CD4-positive, alpha-beta memory T cell (primary cell): ENCODE data around the gene PCGF3. TPM values are rescaled to one million over a fixed set of nuclear protein-coding genes. Genes with fewer than 3 reads are reported as not detected.
"Not testable (repeated sequence)": the region's sequence is repeated elsewhere in the genome, so short reads cannot be mapped to it uniquely, and the experiment has no call there.

Source experiments
- CTCF ChIA-PET: fragments of 350-600 bp; sonication (Branson Sonifier 250); formaldehyde crosslinking; loops from one replicate; lab custom pipeline; 2021; ENCODE audit warnings: inconsistent platforms; ENCODE audit not compliant: partially characterized antibody; lab: Charles Lee
- POLR2A ChIA-PET: fragments of 350-600 bp; sonication (Branson Sonifier 250); formaldehyde crosslinking; loops from one replicate; lab custom pipeline; 2021; ENCODE audit not compliant: partially characterized antibody; lab: Charles Lee
- DNase-seq, 5 donors: peaks; one replicate each; pipeline versions ENCODE4 v3.0.0 to v3.0.0-alpha.2; 2020 to 2022; ENCODE audit warnings: mixed read lengths in 1 of 5
- H3K27ac ChIP-seq: one replicate; pipeline ENCODE4 v1.7.0; 2013; ENCODE audit warnings: low read depth, low read length
- H3K27me3 ChIP-seq: 2 replicates; pipeline ENCODE4 v1.7.0; 2013; ENCODE audit warnings: mild to moderate bottlenecking, low read length, moderate library complexity; ENCODE audit not compliant: insufficient read depth
- H3K36me3 ChIP-seq: 2 replicates; pipeline ENCODE4 v1.7.0; 2013; ENCODE audit warnings: mild to moderate bottlenecking, low read length, moderate library complexity; ENCODE audit not compliant: insufficient read depth
- H3K4me1 ChIP-seq: 2 replicates; pipeline ENCODE4 v1.7.0; 2013; ENCODE audit warnings: mild to moderate bottlenecking, low read length, moderate library complexity; ENCODE audit not compliant: insufficient read depth
- H3K4me3 ChIP-seq, 2 donors: one replicate each; pipeline ENCODE4 v1.7.0; 2013; ENCODE audit warnings: low read length in 2 of 2, mild to moderate bottlenecking in 1 of 2
- H3K9me3 ChIP-seq, 2 donors: one replicate each; pipeline ENCODE4 v1.7.0; 2013; ENCODE audit warnings: low read length in 2 of 2, control low read depth in 1 of 2; ENCODE audit not compliant: control insufficient read depth in 1 of 2
- H3K27ac Mint-ChIP-seq, 7 donors: one replicate each; pipeline ENCODE4 v1.8.0; 2020 to 2021; ENCODE audit warnings: mixed read lengths in 7 of 7, mild to moderate bottlenecking in 6 of 7, inconsistent platforms in 3 of 7, moderate library complexity in 3 of 7
- H3K27me3 Mint-ChIP-seq, 2 donors: one replicate each; pipeline ENCODE4 v1.8.0; 2020 to 2021; ENCODE audit warnings: mixed read lengths in 2 of 2
- H3K36me3 Mint-ChIP-seq, 2 donors: one replicate each; pipeline ENCODE4 v1.8.0; 2020 to 2021; ENCODE audit warnings: mixed read lengths in 2 of 2, inconsistent platforms in 1 of 2, mild to moderate bottlenecking in 1 of 2
- H3K4me1 Mint-ChIP-seq, 4 donors: one replicate each; pipeline ENCODE4 v1.8.0; 2020 to 2021; ENCODE audit warnings: mixed read lengths in 4 of 4, mild to moderate bottlenecking in 1 of 4
- H3K4me3 Mint-ChIP-seq, 8 donors: one replicate each; pipeline ENCODE4 v1.8.0; 2020 to 2021; ENCODE audit warnings: mixed read lengths in 8 of 8, mild to moderate bottlenecking in 7 of 8, moderate library complexity in 6 of 8, inconsistent platforms in 3 of 8
- H3K9me3 Mint-ChIP-seq, 8 donors: one replicate each; pipeline ENCODE4 v1.8.0; 2020 to 2021; ENCODE audit warnings: mixed read lengths in 8 of 8, mild to moderate bottlenecking in 5 of 8, inconsistent platforms in 3 of 8, moderate library complexity in 1 of 8
- intact Hi-C: fragments of 100-400 bp; cut with micrococcal nuclease; formaldehyde crosslinking; loops from one replicate; pipeline ENCODE4 v1.15.1; 2023
- polyA plus RNA-seq, 2 donors: library from polyadenylated mRNA; unstranded; fragments of 300-500 nt; fragmentation: Illumina TruSeq; gene quantifications; one replicate each; pipeline ENCODE4 v1.2.3, GENCODE V29; 2021
- total RNA-seq, 2 experiments: library from RNA; stranded (reverse); gene quantifications; one replicate each; pipeline ENCODE4 v1.2.3, GENCODE V29; 2021

PCGF3 gene
- total and polyA plus RNA-seq, 4 experiments from 2014 or later, result 2.9 to 73.8 (median 35.6) TPM

DNA sequence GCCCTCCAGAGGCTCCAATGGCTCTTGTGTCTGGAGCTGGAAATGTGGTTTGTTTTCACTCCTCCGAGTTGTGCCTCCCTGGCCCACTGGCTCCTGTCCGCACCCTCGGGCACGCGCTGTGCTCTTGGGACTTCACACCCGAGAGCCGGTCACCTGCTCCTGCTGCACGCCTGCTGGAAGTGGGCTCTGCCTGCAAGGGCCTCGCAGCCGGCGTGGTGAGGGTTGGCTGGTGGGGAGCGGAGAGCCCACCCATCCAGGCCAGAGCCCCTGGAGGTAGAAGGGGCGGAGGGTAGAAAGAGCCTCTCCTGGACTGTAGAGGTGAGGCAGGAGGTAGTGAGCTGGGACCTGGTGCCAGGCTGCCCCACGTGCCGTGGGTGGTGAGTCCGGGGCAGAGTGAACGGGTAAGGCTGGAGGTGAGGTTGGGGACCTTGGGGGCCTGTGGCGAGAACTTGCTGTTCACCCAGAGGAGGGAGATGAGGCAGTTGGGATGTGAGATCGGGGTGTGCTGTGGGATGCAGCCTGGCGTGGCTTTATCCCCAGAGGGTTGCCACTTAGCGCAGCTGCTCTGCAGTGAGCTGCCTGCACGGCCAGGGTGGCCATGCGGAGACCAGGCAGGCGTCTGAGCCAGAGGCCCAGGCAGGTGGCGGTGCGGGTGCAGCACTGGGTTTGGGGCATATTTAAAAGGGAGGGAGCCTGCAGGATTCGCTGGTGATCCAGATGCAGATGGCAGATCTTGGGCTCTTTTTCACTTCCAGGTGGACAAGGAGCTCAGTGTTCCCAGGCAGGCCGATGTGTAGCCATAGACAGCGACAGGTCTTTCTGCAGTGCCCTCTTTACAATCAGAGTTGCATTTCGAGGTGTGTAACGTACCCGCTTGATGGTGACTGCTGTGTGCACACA, 48.8 kb downstream of the PCGF3 start:
- Histone ChIP-seq H3K27ac (no peak overlapping the region), H3K27me3 (no peaks in the 10 kb centered on the region), H3K4me1 (no peaks in the 10 kb centered on the region), H3K9me3 (no peaks in the 10 kb centered on the region), H3K4me3 (no peak overlapping the region), H3K36me3 (peaks cover 10% of the 10 kb centered on the region)
- H3K27me3 Mint-ChIP-seq, result no peaks in the 10 kb centered on the region
- DNase-seq, result no peak
- peaks cover 0 to 4% (median 0%) of the 10 kb centered on the region in 8 donors for H3K9me3 Mint-ChIP-seq
- CTCF ChIA-PET, result interaction anchor here (0.7 to 1.7 kb wide), 3 partner anchors 12 to 14 kb away, joined by 3 to 6 read pairs (median 5); no protein-coding TSS in a partner anchor
- no peak overlapping the region for H3K4me3 Mint-ChIP-seq
- peaks cover 7 to 22% of the 10 kb centered on the region in 2 donors for H3K36me3 Mint-ChIP-seq
- POLR2A ChIA-PET, result interaction anchor here (0.5 kb wide), 1 partner anchor 27 kb away, joined by 3 read pairs; no protein-coding TSS in a partner anchor
- H3K27ac Mint-ChIP-seq, result peak overlapping the region in 2 of 7 donors; percentile 12 to 35
- intact Hi-C loops, result no loop called here
- H3K4me1 Mint-ChIP-seq, result peaks cover 0 to 7% (median 3%) of the 10 kb centered on the region in 4 donors

- Mint-ChIP-seq H3K4me1 (peaks cover 9 to 26% (median 14%) of the 10 kb centered on the region in 4 donors), H3K4me3 (no peak overlapping the region), H3K27me3 (no peaks in the 10 kb centered on the region), H3K36me3 (peaks cover 20 to 26% of the 10 kb centered on the region in 2 donors), H3K27ac (no peak overlapping the region), H3K9me3 (peaks cover 0 to 5% (median 0%) of the 10 kb centered on the region in 8 donors)
- H3K4me3 ChIP-seq, result no peak overlapping the region
- no peaks in the 10 kb centered on the region for H3K27me3 ChIP-seq
- ChIA-PET POLR2A (interaction anchor here (0.7 to 1.4 kb wide), 2 partner anchors 8 to 24 kb away, joined by 3 to 4 read pairs; no protein-coding TSS in a partner anchor), CTCF (interaction anchor here (1.7 to 1.9 kb wide), 2 partner anchors 14 to 15 kb away, joined by 8 read pairs; no protein-coding TSS in a partner anchor)
- H3K4me1 ChIP-seq, result peaks cover 4% of the 10 kb centered on the region
- intact Hi-C loops, result no loop called here
- H3K9me3 ChIP-seq, result no peaks in the 10 kb centered on the region
- DNase-seq, result no peak
- peaks cover 13% of the 10 kb centered on the region for H3K36me3 ChIP-seq
- H3K27ac ChIP-seq, result no peak overlapping the region
These were observed 51.5 kb downstream of the PCGF3 start for GRCh38 chr4:757111-757510.

DNA sequence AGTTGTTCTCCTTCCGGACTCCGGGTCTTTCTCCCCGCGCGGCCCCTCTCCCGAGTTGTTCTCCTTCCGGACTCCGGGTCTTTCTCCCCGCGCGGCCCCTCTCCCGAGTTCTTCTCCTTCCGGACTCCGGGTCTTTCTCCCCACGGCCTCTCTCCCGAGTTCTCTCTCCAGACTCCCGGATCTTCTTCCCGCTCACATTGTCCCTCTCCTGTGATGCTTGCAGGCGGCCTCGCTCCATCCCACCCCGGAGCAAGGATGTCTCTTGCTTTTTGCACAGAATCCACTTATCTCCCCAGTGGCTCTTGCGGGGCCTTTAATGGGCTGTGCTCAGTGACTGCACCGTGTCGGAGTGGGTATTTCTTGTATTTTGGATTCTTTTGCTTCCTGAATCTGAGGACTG, 54.2 kb downstream of the PCGF3 start:
- H3K4me1 Mint-ChIP-seq, result peaks cover 18 to 44% (median 29%) of the 10 kb centered on the region in 4 donors
- H3K4me3 ChIP-seq, H3K27me3 Mint-ChIP-seq, H3K27ac ChIP-seq, H3K27me3 ChIP-seq, H3K9me3 ChIP-seq, CTCF ChIA-PET, intact Hi-C loops, H3K9me3 Mint-ChIP-seq, POLR2A ChIA-PET, DNase-seq: not testable (repeated sequence)
- peak overlapping the region in 4 of 7 donors; percentile 0 to 86 (median 22) for H3K27ac Mint-ChIP-seq
- H3K36me3 ChIP-seq, result peaks cover 13% of the 10 kb centered on the region
- H3K4me1 ChIP-seq, result peaks cover 13% of the 10 kb centered on the region
- peak overlapping the region in 1 of 8 donors; percentile 46 for H3K4me3 Mint-ChIP-seq
- peaks cover 23 to 35% of the 10 kb centered on the region in 2 donors for H3K36me3 Mint-ChIP-seq

DNA sequence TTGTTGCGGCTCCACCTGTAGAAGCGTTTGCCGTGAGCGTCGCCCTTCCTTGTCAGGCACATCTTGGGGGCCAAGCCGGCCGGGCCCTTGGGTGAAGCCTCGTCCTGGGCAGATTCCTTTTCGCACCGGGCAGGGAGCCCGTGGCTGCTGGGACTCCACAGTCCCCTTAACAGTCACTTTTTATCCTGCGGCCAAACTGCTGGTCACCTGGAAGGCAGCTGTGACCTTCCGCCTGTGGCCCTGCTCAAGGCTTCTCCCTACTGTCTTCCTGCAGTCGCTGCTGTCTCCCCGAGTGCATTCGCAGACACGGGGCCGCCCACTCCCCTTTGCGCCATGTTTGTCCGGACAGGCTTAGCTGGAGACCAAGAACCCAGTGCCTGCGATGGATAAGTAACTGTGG, 55.0 kb downstream of the PCGF3 start:
- no peaks in the 10 kb centered on the region for H3K9me3 ChIP-seq
- intact Hi-C loops, result no loop called here
- H3K27me3 ChIP-seq, result no peaks in the 10 kb centered on the region
- H3K36me3 Mint-ChIP-seq, result peaks cover 22 to 31% of the 10 kb centered on the region in 2 donors
- H3K4me3 ChIP-seq, result no peak overlapping the region
- no peak overlapping the region for H3K4me3 Mint-ChIP-seq
- no peaks in the 10 kb centered on the region for H3K27me3 Mint-ChIP-seq
- H3K9me3 Mint-ChIP-seq, result peaks cover 0 to 5% (median 0%) of the 10 kb centered on the region in 8 donors
- H3K27ac ChIP-seq, result no peak overlapping the region
- H3K36me3 ChIP-seq, result peaks cover 13% of the 10 kb centered on the region
- DNase-seq, result no peak
- ChIA-PET POLR2A (no interaction called here), CTCF (interaction anchor here (0.6 kb wide), 1 partner anchor 49 kb away, joined by 3 read pairs; no protein-coding TSS in a partner anchor)
- peak overlapping the region in 1 of 7 donors; percentile 57 for H3K27ac Mint-ChIP-seq
- H3K4me1 ChIP-seq, result peaks cover 13% of the 10 kb centered on the region
- peaks cover 20 to 48% (median 28%) of the 10 kb centered on the region in 4 donors for H3K4me1 Mint-ChIP-seq

DNA sequence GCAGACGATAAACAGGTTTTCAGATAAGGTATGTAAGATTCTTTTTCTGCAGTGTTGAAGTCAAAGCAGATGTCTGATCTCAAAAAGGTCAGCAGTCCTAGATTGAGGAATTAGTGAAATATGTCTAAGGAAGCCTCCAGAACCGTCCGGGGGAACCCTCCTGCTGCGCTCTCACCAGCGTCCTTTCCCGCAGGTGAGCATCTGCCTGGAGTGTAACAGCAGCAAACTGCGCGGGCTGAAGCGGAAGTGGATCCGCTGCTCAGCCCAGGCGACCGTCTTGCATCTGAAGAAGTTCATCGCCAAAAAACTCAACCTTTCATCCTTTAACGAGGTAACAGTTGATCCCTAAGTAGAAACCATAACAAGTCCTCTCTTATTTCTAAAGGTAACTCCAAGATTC, 55.5 kb downstream of the PCGF3 start:
- Mint-ChIP-seq H3K36me3 (peaks cover 25 to 35% of the 10 kb centered on the region in 2 donors), H3K4me1 (peaks cover 20 to 49% (median 28%) of the 10 kb centered on the region in 4 donors), H3K27me3 (no peaks in the 10 kb centered on the region), H3K27ac (peak overlapping the region in 2 of 7 donors; percentile 48 to 92), H3K4me3 (no peak overlapping the region), H3K9me3 (peaks cover 0 to 5% (median 0%) of the 10 kb centered on the region in 8 donors)
- Histone ChIP-seq H3K36me3 (peaks cover 13% of the 10 kb centered on the region), H3K27ac (no peak overlapping the region), H3K27me3 (no peaks in the 10 kb centered on the region), H3K4me3 (no peak overlapping the region), H3K4me1 (peaks cover 13% of the 10 kb centered on the region), H3K9me3 (no peaks in the 10 kb centered on the region)
- intact Hi-C loops, result no loop called here
- ChIA-PET CTCF (interaction anchor here (0.6 kb wide), 1 partner anchor 49 kb away, joined by 3 read pairs; no protein-coding TSS in a partner anchor), POLR2A (no interaction called here)
- no peak for DNase-seq

DNA sequence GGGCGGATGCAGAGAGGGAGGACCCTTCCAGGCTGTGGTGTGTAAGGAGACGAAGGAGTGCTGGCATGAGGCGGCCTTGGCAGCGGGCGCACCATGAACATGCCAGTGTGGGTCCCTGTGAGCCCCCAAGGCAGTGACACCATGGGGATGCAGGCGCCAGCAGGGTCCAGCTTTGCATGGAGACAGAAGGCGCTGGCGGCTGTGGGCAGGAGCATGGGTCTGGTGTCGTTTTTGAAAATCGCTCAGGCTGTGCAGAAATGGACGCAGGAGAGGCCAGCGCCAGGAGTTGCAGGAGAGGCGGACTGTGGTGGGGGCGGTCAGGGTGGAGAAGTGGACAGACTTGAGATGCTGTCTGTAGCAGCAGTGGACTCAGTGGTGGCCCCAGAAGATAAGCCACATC, 56.1 kb downstream of the PCGF3 start:
- Histone ChIP-seq H3K4me1 (peaks cover 13% of the 10 kb centered on the region), H3K4me3 (no peak overlapping the region), H3K36me3 (peaks cover 13% of the 10 kb centered on the region), H3K27me3 (no peaks in the 10 kb centered on the region), H3K27ac (no peak overlapping the region), H3K9me3 (no peaks in the 10 kb centered on the region)
- intact Hi-C loops, result no loop called here
- peaks cover 0 to 6% (median 0%) of the 10 kb centered on the region in 8 donors for H3K9me3 Mint-ChIP-seq
- ChIA-PET POLR2A (no interaction called here), CTCF (no interaction called here)
- peak overlapping the region in 4 of 7 donors; percentile 13 to 92 (median 64) for H3K27ac Mint-ChIP-seq
- DNase-seq, result no peak
- peaks cover 20 to 52% (median 28%) of the 10 kb centered on the region in 4 donors for H3K4me1 Mint-ChIP-seq
- H3K27me3 Mint-ChIP-seq, result no peaks in the 10 kb centered on the region
- peak overlapping the region in 1 of 8 donors; percentile 47 for H3K4me3 Mint-ChIP-seq
- H3K36me3 Mint-ChIP-seq, result peaks cover 30 to 39% of the 10 kb centered on the region in 2 donors
